MCF 10A (cell line): Measurements from ENCODE around the gene DNAH6. TPM values are rescaled to one million over a fixed set of nuclear protein-coding genes. Genes with fewer than 3 reads are reported as not detected.
A peak's percentile ranks its signal among the peaks of the same experiment; 100 is the strongest.

Experiments used
- BruUV-seq: library from RNA; stranded (reverse); fragments of 400-500 nt; replicated peaks from 2 replicates; lab custom pipeline; 2021; lab: Mats Ljungman, UMichigan
- CTCF ChIA-PET: fragments of 300-600 bp; sonication (Branson Sonifier 250); formaldehyde crosslinking; extraction: SDS; loops from one replicate; lab custom pipeline; 2021; ENCODE audit warnings: antibody characterized with exemption, inconsistent platforms; lab: Yijun Ruan, JAX
- POLR2A ChIA-PET: fragments of 300-600, 350-650 bp; sonication (Branson Sonifier 250); formaldehyde crosslinking; extraction: SDS; loops from one replicate; lab custom pipeline; 2020; ENCODE audit warnings: antibody characterized with exemption, inconsistent platforms; lab: Yijun Ruan, JAX
- DNase-seq: peaks from one replicate; pipeline ENCODE4 v3.0.0-alpha.2; 2018; ENCODE audit not compliant: unreplicated experiment
- H3K27ac Mint-ChIP-seq: one replicate; pipeline ENCODE4 v1.8.0; 2022; ENCODE audit warnings: mild to moderate bottlenecking, low read depth, mixed read lengths; ENCODE audit not compliant: unreplicated experiment
- H3K27me3 Mint-ChIP-seq: one replicate; pipeline ENCODE4 v1.8.0; 2022; ENCODE audit warnings: mixed read lengths; ENCODE audit not compliant: insufficient read depth, unreplicated experiment
- H3K36me3 Mint-ChIP-seq: one replicate; pipeline ENCODE4 v1.8.0; 2022; ENCODE audit warnings: mild to moderate bottlenecking, moderate library complexity, mixed read lengths; ENCODE audit not compliant: insufficient read depth, unreplicated experiment
- H3K4me1 Mint-ChIP-seq: one replicate; pipeline ENCODE4 v1.8.0; 2022; ENCODE audit warnings: mixed read lengths; ENCODE audit not compliant: insufficient read depth, unreplicated experiment
- H3K4me3 Mint-ChIP-seq: one replicate; pipeline ENCODE4 v1.8.0; 2022; ENCODE audit warnings: mild to moderate bottlenecking, moderate library complexity, mixed read lengths; ENCODE audit not compliant: unreplicated experiment
- H3K9me3 Mint-ChIP-seq: one replicate; pipeline ENCODE4 v1.8.0; 2022; ENCODE audit warnings: mixed read lengths; ENCODE audit not compliant: unreplicated experiment
- CTCF ChIP-seq: fragments of 200-600 bp; IDR thresholded peaks from one replicate; pipeline ENCODE4 v1.8.0; 2022; ENCODE audit warnings: antibody characterized with exemption, mild to moderate bottlenecking; ENCODE audit not compliant: unreplicated experiment
- intact Hi-C: fragments of 100-400 bp; cut with micrococcal nuclease; formaldehyde crosslinking; loops from 2 replicates; pipeline ENCODE4 v1.14.1; 2022
- total RNA-seq: library from RNA; stranded (reverse); gene quantifications from 2 replicates; pipeline ENCODE4 v1.2.3, GENCODE V29; 2022

DNAH6 gene
- total RNA-seq, 1 experiment from 2014 or later: 0.14 TPM

- ChIA-PET POLR2A (interaction anchor here (0.7 kb wide), 1 partner anchor 100 kb away, joined by 3 read pairs; no protein-coding TSS in a partner anchor), CTCF (interaction anchor here (0.6 to 0.7 kb wide), 2 partner anchors 11 to 498 kb away, joined by 3 read pairs; no protein-coding TSS in a partner anchor)
- no peak for TF ChIP-seq CTCF
- Mint-ChIP-seq H3K27ac (peak overlapping the region; percentile 88), H3K27me3 (no peaks in the 10 kb centered on the region), H3K9me3 (peaks cover 7% of the 10 kb centered on the region), H3K4me1 (peaks cover 6% of the 10 kb centered on the region), H3K4me3 (peak overlapping the region; percentile 81), H3K36me3 (peaks cover 6% of the 10 kb centered on the region)
- DNase-seq: no peak
- BruUV-seq: TSS peak; percentile 92
- intact Hi-C loops: no loop called here
Observed at GRCh38 chr2:84515788-84516187, 510 bp upstream of the DNAH6 start.

- DNase-seq: no peak
- H3K4me3 Mint-ChIP-seq: no peak overlapping the region
- ChIA-PET CTCF (interaction anchor here (0.7 kb wide), 1 partner anchor 10 kb away, joined by 3 read pairs; no protein-coding TSS in a partner anchor), POLR2A (no interaction called here)
- H3K27me3 Mint-ChIP-seq: no peaks in the 10 kb centered on the region
- TF ChIP-seq CTCF: no peak
- peaks cover 6% of the 10 kb centered on the region for H3K36me3 Mint-ChIP-seq
- peaks cover 6% of the 10 kb centered on the region for H3K4me1 Mint-ChIP-seq
- no peak overlapping the region for H3K27ac Mint-ChIP-seq
- BruUV-seq: no TSS peak
- intact Hi-C loops: no loop called here
- peaks cover 7% of the 10 kb centered on the region for H3K9me3 Mint-ChIP-seq
Observed at GRCh38 chr2:84519332-84519957, 3.1 kb downstream of the DNAH6 start.

- CTCF ChIA-PET: interaction anchor here (0.6 to 3.1 kb wide), 28 partner anchors 9 to 404 kb away, joined by 3 to 16 read pairs (median 4); no protein-coding TSS in a partner anchor
- Mint-ChIP-seq H3K27ac (no peak overlapping the region), H3K27me3 (no peaks in the 10 kb centered on the region), H3K9me3 (peaks cover 3% of the 10 kb centered on the region), H3K36me3 (no peaks in the 10 kb centered on the region), H3K4me3 (no peak overlapping the region), H3K4me1 (no peaks in the 10 kb centered on the region)
- DNase-seq: no peak
- POLR2A ChIA-PET: interaction anchor here (0.6 to 1.7 kb wide), 5 partner anchors 9 to 355 kb away, joined by 3 to 5 read pairs (median 4); partner anchors contain the start of gene TRABD2A
- peak; percentile 25 for TF ChIP-seq CTCF
- intact Hi-C loops: loop anchor here (1.0 kb wide), 1 partner anchor 339 kb away; no protein-coding TSS in a partner anchor
- no TSS peak for BruUV-seq
Observed at GRCh38 chr2:84526562-84526961, 10.3 kb downstream of the DNAH6 start.
